ENCODE results near the gene MAPRE3.

Gene MAPRE3

DNA sequence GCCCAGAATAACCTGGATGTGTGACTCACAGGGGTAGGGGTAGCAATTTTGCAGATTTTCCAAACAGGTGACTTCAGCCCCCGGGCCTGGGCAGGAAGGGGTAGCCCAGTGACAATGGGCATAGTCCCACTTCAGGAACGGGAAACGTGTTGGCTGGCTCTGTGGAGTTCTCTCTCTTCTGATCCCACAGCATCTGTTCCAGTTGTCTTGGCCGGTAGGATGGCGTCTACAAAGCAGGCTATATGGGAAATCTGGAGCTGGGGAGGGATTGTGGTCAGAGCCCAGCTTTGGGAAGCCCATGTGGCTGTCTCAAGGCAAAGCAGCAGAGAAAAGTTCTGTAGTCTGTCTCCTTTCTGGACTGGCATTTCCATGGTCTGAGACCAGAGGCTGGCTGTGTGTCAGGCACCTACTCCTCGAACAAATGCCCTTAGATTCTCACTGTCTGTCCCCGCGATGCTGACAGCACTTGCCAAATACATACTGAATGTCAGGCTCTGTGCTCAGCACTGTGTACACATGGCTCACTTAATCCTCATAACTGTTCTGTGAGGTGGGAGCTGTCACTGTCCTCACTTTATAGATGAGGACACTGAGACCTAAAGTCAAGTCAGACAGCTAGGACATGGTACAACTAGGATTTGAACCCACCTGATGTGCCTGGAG is 44.5 kb downstream of the MAPRE3 start:
- no peak for DNase-seq (ENCODE audit: low read depth)

DNA sequence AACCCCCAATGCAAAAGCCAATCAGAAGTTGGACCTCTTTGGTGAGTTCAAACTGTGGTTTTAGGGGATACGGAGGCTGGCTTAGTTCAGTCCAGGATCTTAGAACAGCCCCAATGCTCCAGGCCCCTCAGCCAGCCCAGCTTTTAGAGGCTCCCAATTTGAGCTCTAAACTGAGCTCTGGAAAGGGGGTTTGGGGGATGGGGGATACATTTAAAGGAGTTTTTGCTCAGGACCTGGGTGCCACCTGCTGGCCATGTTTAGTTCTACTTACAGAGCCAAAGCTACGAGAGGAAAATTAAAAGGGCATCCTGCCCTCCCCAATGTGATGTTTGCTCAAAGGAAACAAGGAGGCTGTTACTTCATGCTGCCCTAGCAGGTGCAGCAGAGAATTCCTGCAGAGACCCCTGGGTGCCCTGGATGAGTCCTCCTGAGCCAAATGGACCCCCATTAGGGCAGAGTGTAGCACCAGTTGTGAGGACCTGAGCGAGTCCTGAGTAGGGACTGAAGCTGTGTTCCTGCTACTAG is 46.4 kb downstream of the MAPRE3 start:
- DNase-seq (ENCODE audit: low read depth): peak; percentile 29

DNA sequence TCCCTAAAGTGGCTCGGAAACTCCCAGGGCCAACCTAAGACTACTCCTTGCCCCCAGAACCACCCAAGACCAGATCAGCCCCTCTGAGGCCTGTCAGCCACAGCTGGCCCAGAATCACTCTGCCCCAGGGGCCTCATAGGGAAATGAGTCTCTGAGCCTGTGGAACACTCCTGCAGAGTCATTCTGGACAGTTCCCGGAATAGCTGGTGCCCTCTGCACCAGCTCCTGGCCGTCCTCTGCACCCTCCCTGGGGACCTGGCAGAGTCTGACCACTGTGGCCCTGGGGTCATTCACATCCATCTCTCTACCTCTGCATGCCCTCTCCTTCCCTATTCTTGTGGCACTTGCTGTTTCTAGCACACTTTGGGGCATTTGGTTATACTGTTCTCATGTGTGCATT is 47.7 kb downstream of the MAPRE3 start:
- no peak for DNase-seq (ENCODE audit: low read depth)

DNA sequence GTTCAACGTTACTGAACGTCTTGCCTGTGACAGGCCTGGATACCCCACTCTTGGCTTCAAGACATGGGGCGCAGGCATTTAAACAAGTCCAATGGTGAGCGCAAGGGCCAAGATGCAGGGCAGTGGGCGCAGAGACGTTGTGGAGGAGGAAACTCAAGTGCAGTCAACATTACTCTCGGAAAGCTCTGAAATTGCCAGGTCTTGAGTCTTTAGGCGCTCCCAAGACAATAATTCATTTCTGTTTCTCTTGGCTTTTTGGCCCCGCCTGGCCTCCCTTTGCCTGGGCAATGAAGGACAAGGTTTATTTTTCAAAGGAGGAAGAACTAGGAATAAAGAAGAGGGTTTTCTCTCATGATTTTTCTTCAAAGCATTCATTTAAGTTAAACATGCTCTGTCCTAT is 49.0 kb downstream of the MAPRE3 start:
- DNase-seq (ENCODE audit: low read depth): no peak

DNA sequence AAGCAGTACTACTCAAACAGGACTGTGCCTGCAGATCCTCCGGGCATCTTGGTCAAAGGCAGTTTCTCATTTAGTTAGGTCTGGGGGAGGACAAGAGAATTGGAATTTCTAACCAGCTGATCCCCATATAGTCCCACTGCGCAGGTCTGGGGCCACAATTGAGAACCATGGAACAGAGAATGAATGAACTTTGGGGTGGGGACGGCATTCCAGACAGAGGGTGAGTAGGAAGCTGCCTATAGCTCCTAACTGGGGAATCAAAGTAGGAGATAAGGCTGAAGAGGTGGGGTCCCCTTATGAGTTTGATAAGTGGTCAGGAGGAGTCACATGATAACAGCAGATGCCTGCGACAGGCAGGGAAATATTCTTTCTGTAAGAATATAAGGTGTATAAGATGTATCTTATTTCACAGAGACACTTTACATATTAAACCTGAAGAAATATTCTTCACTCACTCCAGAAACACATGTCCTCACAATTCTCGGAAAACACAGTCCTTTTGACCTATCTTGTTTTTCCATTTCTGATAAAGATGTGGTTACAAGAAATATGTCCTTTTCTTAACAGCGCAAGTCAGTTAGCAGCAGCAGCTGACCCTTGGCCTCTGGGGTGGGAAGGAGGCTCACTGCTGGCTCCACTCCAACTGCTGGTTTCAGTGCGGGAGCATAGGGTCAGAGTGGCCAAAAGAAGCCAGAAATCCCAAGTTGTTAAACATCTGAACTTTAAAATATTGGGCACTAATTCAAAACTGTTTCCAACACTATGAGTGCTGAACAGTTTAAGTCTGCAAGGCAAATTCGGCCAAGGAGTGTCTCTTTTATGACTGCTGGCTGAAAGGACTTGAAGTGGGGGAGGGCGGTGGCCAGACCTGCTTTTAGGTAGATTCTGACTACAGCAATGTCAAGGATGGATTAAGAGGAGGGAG is 49.8 kb downstream of the MAPRE3 start:
- DNase-seq (ENCODE audit: low read depth): no peak

DNA sequence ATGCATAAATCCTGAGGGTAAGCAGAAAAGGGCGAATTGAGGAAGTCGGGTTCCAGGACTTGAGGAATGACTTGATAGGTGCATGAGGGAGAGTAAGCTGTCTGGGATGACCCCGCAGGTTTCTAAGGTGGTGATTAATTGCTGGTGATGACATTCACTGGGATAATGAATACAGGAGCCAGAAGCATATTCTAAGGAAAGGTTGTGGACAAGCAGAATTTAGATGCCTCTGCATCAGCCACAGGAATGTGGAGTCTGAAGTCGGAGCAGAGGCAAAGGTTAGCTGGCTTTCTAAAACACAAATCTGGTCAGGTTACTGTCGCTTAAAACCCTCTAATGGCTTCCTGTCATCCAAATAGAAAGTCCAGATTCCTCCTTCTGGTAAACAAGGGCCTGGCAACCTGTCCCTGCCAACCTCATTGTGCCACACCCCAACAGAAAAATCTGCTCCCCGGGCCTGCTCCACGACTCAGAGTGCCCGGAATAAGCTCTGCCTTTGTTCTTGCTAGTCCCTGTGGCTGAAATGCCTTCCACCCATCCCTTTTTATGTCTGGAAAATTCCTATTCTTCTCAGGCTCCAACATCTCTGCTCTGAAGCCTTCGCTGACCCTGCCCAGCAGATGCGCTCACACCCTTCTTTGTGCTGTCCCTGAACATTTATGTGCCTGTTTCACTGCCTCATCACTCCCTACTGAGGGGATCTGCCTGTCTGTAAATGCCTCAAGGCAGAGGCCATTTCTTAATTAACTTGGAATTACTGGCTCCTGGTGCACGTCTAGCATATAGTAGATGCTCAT is 51.0 kb downstream of the MAPRE3 start:
- DNase-seq (ENCODE audit: low read depth): no peak

DNA sequence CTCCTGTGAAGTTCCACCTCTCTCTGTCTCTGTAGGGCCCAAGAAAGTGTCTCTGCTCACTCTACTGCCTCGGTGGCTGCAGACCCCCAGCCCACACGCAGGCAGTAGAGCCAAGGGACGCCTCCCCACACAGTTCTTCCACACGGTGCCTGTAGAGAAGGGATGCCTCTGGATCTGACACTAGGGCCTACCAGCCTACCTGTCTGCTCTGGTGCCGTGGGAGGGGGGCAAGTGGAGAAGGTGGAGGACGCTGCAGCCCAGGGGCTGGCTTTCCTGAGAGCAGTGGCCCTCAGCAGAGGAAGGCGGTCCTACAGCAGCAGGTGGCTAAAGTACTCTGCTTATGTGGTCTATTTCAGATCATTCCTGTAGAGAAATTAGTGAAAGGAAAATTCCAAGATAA is 53.3 kb downstream of the MAPRE3 start:
- DNase-seq (ENCODE audit: low read depth): no peak

DNA sequence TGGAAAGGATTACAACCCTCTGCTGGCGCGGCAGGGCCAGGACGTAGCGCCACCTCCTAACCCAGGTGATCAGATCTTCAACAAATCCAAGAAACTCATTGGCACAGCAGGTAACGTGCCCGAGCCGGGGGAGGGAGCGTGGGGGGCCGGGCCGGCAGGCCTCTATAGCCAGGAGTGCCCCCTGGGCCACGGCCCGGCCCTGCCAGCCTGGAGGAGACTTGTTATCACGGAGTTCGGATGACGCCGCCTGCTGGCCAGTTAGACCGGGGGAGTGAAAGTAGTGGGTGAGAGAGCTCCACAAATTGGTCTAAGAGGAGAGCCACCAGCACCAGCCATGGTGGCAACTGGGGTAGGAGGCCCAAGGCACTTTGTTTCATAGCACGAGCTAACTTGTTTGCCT is 53.8 kb downstream of the MAPRE3 start:
- DNase-seq (ENCODE audit: low read depth): no peak

DNA sequence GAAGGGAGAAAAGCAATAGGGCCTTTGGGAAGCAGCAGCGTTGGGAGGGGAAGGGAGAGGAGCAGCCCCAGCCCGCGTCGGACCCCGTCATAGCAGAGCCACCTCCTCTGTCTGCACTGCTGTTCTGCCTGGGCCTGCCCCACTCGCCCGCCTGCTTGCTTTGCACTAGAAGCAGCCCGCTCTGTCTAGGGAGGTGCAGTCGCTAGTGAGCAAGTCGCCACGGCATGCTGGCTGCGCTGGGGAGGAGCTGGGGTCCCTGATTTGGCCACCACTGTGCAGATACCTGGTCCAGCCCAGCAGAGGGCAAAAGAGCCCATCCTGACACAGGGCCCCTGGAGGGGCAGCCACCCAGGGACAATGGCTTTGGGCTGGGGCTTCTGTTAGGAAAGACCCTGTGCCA is 54.4 kb downstream of the MAPRE3 start:
- no peak for DNase-seq (ENCODE audit: low read depth)

DNA sequence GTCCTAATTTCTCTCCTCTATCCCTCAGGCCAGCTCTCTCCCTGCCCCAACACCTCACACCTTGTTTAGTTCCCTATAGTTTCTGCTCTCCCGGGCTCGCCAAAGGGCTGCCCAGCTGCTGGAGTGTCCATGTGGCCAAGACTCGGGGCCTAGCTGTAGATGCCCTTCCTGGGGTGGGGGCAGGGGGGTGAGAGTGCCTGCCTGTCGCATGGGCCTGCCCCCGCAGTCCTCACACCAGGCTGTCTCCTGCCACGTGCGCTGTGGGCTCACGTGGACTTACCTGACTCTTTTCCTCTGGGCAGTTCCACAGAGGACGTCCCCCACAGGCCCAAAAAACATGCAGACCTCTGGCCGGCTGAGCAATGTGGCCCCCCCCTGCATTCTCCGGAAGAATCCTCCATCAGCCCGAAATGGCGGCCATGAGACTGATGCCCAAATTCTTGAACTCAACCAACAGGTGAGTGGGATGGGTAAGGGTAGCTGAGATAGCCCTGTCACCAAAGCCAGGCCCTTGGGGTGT is 54.9 kb downstream of the MAPRE3 start:
- no peak for DNase-seq (ENCODE audit: low read depth)

DNA sequence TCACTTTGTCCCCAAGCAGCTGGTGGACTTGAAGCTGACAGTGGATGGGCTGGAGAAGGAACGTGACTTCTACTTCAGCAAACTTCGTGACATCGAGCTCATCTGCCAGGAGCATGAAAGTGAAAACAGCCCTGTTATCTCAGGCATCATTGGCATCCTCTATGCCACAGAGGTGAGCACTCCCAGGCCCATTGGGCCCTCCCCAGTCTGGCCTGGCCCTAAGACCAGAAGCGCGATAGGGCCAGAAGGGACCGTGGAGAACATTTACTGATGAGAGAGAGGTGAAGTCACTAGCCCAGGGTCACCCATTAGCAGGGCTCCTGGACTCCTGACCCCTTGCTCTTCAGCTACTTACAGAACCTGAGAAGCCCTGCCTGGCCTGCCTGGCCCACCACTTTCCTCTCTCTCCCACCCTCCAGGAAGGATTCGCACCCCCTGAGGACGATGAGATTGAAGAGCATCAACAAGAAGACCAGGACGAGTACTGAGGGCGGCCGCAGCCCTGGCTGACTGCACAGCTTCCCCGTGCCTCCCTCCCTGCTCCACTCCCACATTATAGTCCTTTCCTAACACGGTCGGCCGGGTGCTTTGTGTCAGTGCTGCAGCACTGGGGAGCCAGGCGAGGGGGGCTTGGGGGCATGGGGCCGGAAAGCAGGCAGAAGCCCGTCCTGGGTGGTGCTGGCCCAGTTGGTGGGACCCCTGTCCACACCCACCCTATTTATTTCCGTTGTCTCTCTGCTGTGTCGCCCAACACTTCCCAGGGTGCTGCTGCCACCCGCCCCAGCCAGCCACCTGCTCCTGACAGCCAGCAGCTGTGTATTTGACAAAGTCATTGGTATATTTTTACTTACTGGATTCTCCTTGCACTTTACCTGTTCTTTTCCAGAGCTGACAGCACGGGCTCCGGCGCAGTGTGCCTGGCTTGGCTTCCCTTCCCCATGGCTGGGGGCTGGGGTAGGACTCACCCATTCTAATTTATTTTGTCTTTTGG is 55.7 kb downstream of the MAPRE3 start:
- DNase-seq (ENCODE audit: low read depth): no peak

DNA sequence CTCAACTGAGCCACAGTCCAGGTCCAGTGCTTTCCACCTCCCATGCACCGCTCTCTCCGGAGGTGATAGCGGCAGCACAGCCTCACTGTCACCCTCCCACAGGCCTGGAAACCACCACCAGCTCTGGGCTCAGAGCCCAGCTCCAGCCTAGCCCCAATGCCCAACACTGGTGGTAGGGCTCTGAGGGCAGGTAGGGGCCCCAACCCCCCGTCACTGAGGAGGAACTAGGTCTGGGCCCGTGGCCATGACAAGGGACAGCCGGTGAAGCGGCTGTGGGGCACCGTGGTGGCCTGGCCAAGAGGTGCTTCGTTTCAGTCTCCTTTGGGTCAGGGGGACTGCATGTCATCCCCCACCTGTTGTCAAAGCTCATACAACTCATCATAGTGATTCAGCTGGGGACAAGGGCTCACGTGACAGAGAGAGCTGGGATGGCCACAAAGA is 56.8 kb downstream of the MAPRE3 start:
- no peak for DNase-seq (ENCODE audit: low read depth)

DNA sequence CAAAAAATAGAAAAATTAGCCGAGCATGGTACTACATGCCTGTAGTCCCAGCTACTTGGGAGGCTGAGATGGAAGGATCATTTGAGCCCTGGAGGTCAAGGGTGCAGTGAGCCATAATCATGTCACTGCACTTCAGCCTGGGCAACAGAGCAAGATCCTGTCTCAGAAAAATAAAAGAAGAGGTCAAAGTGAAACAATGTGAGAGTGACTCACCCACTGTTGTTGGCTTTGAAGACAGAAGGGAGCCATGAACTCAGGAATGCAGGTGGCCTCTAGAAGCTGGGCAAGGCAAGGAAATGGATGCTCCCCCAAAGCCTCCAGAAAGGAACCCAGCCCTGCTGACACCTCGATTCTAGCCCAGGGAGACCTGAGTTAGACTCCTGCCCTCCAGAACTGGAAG is 58.6 kb downstream of the MAPRE3 start:
- no peak for DNase-seq (ENCODE audit: low read depth)

DNA sequence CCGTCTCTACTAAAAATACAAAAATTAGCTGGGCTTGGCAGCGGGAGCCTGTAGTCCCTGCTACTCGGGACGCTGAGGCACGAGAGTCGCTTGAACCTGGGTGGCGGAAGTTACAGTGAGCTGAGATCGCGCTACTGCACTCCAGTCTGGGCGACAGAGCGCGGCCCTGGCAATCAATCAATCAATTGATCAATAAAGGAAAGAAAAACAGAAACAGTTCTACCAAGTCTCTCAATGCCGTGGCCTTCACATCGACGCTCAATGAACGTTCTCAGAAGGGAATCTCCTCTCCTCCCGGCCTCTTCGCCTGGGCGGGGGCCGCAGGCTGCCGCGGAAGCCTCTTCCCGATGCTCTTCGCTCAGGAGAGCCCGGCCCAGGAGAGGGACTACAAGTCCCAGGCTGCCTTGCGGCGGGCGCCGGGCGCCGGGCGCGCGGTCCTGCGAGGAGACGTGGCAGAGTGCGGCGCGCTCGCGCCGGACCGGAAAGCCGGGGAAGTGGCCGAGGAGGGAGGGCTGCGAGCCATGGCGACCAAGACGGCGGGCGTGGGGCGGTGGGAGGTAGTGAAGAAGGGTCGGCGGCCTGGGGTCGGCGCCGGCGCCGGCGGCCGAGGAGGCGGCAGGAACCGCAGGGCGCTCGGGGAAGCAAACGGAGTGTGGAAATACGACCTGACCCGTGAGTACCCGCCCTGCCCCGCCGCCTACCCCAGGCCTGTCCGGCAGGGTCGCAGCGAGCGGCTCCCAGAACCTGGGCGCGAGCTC is 62.2 kb downstream of the MAPRE3 start, which contains the start of gene TMEM214:
Gene TMEM214 (plus strand): TSS at position 471 of the 758 bp plus-strand sequence. CDS start 51 bp downstream, at position 522.
- peak; percentile 54 for DNase-seq (ENCODE audit: low read depth)

DNA sequence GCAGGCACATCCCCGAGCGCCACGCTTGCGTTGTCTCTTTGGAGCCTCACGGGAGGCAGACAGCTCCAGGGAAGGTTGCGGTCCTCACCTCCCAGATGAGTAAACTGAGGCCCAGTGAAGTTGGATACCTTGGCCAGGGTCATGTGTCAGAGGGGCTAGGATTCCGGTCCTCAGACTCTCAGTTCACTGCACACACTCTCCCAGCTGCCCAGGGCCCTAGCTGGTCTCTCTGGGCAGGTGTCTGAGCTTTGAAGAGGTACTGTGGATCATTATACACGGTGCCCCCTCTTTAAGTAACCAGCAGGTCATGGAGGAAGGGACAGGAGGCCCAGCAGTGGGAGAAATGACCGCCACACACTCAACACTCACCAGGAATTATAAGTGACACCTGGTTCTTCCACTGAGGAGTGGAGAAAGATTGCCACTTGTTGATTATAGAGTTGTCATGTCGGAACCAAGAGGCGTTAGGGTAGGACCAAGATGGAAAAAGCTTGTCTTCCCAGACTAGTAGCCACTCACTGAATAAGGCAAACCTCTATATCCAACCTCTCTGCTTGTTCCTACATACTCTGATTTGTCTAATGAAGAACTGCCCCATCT is 62.9 kb downstream of the MAPRE3 start:
- DNase-seq (ENCODE audit: low read depth): no peak

DNA sequence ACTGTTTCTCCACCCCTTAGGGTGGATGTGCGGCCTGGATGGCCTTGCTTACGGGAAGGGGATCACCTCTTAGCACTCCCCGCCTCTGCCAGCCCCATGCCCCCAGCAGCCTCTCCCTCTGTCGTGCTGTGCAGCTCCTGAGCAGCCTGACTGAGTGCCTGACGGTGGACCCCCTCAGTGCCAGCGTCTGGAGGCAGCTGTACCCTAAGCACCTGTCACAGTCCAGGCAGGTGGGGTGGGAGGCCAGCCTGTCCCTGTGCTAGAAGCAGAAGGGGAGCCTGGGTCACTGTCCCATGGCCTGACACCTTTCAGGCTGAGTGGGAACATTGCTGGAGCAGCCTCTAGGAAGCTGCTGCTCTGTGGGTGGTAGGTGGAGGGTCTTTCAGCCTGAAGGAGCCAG is 67.6 kb downstream of the MAPRE3 start:
- DNase-seq (ENCODE audit: low read depth): no peak

DNA sequence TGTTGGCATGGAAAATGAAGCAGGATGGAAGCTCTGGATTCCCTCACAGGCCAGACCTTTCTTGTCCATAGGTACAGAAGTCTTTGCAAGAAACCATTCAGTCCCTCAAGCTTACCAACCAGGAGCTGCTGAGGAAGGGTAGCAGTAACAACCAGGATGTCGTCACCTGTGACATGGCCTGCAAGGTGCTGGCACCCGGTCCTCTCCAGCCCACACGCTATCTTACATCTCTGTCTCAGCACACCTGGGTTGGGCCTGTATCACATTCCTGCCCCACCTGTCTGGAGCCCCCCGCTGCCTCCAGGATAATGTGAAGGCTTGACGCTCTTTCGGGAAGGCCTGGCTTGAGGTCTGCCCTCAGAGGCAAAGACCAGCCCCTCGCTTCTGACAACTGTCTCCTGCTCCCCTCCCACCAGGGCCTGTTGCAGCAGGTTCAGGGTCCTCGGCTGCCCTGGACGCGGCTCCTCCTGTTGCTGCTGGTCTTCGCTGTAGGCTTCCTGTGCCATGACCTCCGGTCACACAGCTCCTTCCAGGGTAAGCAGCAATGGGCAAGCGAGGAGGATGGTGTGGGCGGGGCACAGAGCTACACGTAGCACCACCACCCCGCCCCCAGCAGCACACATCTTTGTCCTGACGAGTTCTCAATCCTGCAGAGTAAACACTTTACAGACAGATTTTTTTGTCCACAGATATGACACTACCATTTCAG is 68.3 kb downstream of the MAPRE3 start:
- DNase-seq (ENCODE audit: low read depth): no peak

DNA sequence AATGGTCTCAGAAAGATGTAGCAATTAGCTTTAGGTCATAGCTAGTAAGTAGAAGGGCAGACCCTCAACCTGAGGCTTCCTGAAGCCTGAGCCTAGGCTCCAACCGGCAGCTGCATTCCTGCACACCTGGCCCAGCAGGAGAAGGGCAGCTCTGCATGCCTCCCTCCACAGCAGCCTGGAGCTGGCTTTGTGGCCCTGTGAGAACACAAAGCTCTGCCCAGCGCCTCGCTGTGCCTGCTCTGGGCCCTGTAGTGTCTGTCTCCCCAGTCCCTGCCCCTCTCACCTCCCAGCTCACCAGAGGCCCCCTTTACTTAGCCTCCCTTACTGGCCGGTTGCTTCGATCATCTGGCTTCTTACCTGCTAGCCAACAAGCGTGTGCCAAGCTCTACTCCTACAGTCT is 69.0 kb downstream of the MAPRE3 start:
- DNase-seq (ENCODE audit: low read depth): no peak

DNA sequence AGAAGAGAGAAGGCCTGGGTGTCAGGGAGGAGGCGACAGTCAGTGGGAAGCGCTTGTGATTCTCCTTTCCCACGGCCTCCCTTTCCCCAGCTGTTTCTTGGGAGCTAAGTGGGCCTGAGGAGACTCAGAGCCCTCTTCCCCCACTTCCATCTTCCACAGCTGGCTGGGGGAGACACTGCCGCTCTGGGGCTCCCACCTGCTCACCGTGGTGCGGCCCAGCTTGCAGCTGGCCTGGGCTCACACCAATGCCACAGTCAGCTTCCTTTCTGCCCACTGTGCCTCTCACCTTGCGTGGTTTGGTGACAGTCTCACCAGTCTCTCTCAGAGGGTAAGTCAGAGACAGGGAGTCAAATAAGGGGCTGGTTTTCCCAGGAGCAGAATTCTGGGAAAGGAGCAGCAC is 69.4 kb downstream of the MAPRE3 start:
- DNase-seq (ENCODE audit: low read depth): no peak
